Dedifferentiated amniotic fluid mesenchymal stem cell (primary cell): Measurements from ENCODE around the gene MAPK13.
A peak's percentile ranks its signal among the peaks of the same experiment; 100 is the strongest.
"Not testable (repeated sequence)": the region's sequence is repeated elsewhere in the genome, so short reads cannot be mapped to it uniquely, and the experiment has no call there.

Source experiments
- DNase-seq: peaks from one replicate; pipeline ENCODE4 v3.0.0-alpha.2; 2016; ENCODE audit errors: extremely low spot score

Gene MAPK13

GRCh38 chr6:36129941-36130666 lies at the start of gene MAPK13:
Gene MAPK13, plus strand, starts transcription at chr6:36130513. Its CDS starts 70 bp downstream, at chr6:36130583.
- DNase-seq, result no peak

GRCh38 chr6:36082318-36082717 lies 48.0 kb upstream of the MAPK13 start:
- no peak for DNase-seq

- no peak for DNase-seq
Observed at GRCh38 chr6:36083446-36083845, 46.9 kb upstream of the MAPK13 start.

- DNase-seq, result not testable (repeated sequence)
Observed at GRCh38 chr6:36088204-36088603, 42.1 kb upstream of the MAPK13 start.

GRCh38 chr6:36089048-36089447 lies 41.3 kb upstream of the MAPK13 start:
- DNase-seq, result no peak

GRCh38 chr6:36094238-36094637 lies 36.1 kb upstream of the MAPK13 start:
- no peak for DNase-seq

- DNase-seq, result peak; percentile 72
Observed at GRCh38 chr6:36094753-36095496, 35.4 kb upstream of the MAPK13 start.

- no peak for DNase-seq
Observed at GRCh38 chr6:36095497-36096391, 34.6 kb upstream of the MAPK13 start.

GRCh38 chr6:36098253-36098919 lies 31.9 kb upstream of the MAPK13 start:
- DNase-seq, result no peak

GRCh38 chr6:36098920-36099647 lies 31.2 kb upstream of the MAPK13 start:
- no peak for DNase-seq

- DNase-seq, result no peak
Observed at GRCh38 chr6:36099869-36100483, 30.3 kb upstream of the MAPK13 start.

GRCh38 chr6:36101691-36102090 lies 28.6 kb upstream of the MAPK13 start:
- no peak for DNase-seq

- DNase-seq, result no peak
Observed at GRCh38 chr6:36102853-36103252, 27.5 kb upstream of the MAPK13 start.

- DNase-seq, result no peak
Observed at GRCh38 chr6:36104836-36105235, 25.5 kb upstream of the MAPK13 start.

GRCh38 chr6:36109092-36109491 lies 21.2 kb upstream of the MAPK13 start:
- no peak for DNase-seq

- no peak for DNase-seq
Observed at GRCh38 chr6:36110050-36110449, 20.3 kb upstream of the MAPK13 start.

GRCh38 chr6:36110863-36111262 lies 19.4 kb upstream of the MAPK13 start:
- no peak for DNase-seq

- no peak for DNase-seq
Observed at GRCh38 chr6:36111526-36111925, 18.8 kb upstream of the MAPK13 start.

- DNase-seq, result no peak
Observed at GRCh38 chr6:36113049-36113448, 17.3 kb upstream of the MAPK13 start.

GRCh38 chr6:36113703-36114102 lies 16.6 kb upstream of the MAPK13 start:
- no peak for DNase-seq
